ENCODE results near the gene IL3RA.

DNA sequence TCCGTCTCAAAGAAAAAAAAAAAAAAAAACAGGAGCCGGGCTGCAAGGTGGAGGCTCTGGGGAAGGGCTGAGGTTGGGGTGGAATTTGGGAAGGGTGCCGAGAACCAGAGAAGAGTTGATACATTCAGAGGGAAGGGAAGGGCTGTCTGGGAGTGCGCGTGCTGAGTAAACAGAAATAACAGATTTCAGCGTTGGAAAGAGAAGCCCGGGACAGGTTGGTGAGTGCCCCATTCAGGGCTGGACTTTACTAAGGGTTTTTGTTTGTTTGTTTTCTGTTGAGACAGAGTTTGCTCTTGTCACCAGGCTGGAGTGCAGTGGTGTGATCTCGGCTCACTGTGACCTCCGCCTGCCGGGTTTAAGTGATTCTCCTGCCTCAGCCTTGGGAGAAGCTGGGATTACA lies 1.7 kb upstream of the IL3RA start:
- TF ChIP-seq, protein P1, sequence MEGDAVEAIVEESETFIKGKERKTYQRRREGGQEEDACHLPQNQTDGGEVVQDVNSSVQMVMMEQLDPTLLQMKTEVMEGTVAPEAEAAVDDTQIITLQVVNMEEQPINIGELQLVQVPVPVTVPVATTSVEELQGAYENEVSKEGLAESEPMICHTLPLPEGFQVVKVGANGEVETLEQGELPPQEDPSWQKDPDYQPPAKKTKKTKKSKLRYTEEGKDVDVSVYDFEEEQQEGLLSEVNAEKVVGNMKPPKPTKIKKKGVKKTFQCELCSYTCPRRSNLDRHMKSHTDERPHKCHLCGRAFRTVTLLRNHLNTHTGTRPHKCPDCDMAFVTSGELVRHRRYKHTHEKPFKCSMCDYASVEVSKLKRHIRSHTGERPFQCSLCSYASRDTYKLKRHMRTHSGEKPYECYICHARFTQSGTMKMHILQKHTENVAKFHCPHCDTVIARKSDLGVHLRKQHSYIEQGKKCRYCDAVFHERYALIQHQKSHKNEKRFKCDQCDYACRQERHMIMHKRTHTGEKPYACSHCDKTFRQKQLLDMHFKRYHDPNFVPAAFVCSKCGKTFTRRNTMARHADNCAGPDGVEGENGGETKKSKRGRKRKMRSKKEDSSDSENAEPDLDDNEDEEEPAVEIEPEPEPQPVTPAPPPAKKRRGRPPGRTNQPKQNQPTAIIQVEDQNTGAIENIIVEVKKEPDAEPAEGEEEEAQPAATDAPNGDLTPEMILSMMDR (IDR thresholded peaks at IDR 0.05), result no peak
- no peak for TF ChIP-seq POLR2AphosphoS5 (IDR thresholded peaks at IDR 0.05)
